ENCODE data around the gene KHK.
A peak's percentile ranks its signal among the peaks of the same experiment; 100 is the strongest.

The KHK gene

GRCh38 chr2:27130396-27130795, 43.8 kb downstream of the KHK start:
- no peak for DNase-seq

GRCh38 chr2:27131429-27131828, 44.9 kb downstream of the KHK start:
- DNase-seq: no peak

GRCh38 chr2:27133195-27133875, 46.8 kb downstream of the KHK start:
- no peak for DNase-seq

GRCh38 chr2:27133905-27134780, 47.6 kb downstream of the KHK start, which contains the start of gene PREB:
Gene PREB (minus strand): TSS chr2:27134636. CDS start chr2:27134421, 215 bp downstream.
- DNase-seq: peak; percentile 99

- no peak for DNase-seq
Observed at GRCh38 chr2:27134781-27135477, 48.4 kb downstream of the KHK start.

- DNase-seq: no peak
Observed at GRCh38 chr2:27135478-27135955, 48.9 kb downstream of the KHK start.

- DNase-seq: no peak
Observed at GRCh38 chr2:27136751-27137150, 50.2 kb downstream of the KHK start.

- DNase-seq: no peak
Observed at GRCh38 chr2:27137322-27137935, 50.9 kb downstream of the KHK start.

- no peak for DNase-seq
Observed at GRCh38 chr2:27138111-27138510, 51.5 kb downstream of the KHK start.

GRCh38 chr2:27139310-27139709, 52.7 kb downstream of the KHK start, which contains the start of gene PRR30:
Gene PRR30 (minus strand): TSS chr2:27139410. CDS start chr2:27138329, 1,081 bp downstream.
- DNase-seq: no peak

- DNase-seq: no peak
Observed at GRCh38 chr2:27143285-27143684, 56.7 kb downstream of the KHK start.

GRCh38 chr2:27145682-27146081, 59.1 kb downstream of the KHK start:
- DNase-seq: no peak

GRCh38 chr2:27147935-27148334, 61.4 kb downstream of the KHK start:
- no peak for DNase-seq

- no peak for DNase-seq
Observed at GRCh38 chr2:27148801-27149439, 62.3 kb downstream of the KHK start, which contains the start of gene TCF23. Gene TCF23 (plus strand): TSS chr2:27149004. CDS start chr2:27149134, 130 bp downstream.

GRCh38 chr2:27149570-27150405, 63.2 kb downstream of the KHK start:
- no peak for DNase-seq
